ENCODE measurements around the gene TRAF5.

Gene TRAF5

DNA sequence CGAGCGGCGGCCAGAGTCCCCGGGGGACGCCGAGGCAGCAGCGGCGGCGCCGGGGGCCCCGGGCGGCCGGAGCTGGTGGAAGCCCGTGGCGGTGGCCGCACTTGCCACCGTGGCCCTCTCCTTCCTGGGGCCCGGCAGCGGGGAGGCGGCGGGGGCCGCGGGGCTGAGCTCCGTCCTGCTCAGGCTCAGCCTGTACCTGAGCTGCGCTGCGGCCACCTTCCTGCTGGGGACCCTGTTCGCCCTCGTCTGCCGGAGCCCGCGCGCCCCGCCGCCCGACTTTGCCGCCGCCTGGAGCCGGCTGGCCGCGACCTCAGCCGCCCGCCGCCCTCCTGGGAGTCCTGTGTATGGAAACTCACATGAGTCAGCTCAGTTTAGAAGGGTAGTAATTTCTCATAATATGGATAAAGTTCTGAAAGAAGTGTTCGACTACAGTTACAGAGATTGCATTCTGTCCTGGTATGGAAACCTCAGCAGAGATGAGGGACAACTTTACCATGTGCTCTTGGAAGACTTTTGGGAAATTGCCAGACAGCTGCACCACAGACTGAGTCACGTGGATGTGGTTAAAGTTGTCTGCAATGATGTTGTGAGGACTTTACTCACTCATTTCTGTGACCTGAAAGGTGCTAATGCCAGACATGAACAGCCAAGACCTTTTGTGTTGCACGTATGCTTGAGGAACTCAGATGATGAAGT is 90.1 kb downstream of the TRAF5 start:
- peak in 1 of 2 donors; percentile 36 for DNase-seq (ENCODE audit: extremely low read depth in 1 of 2, low read depth in 1 of 2)

GRCh38 chr1:211420389-211420788 is 93.8 kb downstream of the TRAF5 start:
- DNase-seq (ENCODE audit: extremely low read depth in 1 of 2, low read depth in 1 of 2) = no peak

DNA sequence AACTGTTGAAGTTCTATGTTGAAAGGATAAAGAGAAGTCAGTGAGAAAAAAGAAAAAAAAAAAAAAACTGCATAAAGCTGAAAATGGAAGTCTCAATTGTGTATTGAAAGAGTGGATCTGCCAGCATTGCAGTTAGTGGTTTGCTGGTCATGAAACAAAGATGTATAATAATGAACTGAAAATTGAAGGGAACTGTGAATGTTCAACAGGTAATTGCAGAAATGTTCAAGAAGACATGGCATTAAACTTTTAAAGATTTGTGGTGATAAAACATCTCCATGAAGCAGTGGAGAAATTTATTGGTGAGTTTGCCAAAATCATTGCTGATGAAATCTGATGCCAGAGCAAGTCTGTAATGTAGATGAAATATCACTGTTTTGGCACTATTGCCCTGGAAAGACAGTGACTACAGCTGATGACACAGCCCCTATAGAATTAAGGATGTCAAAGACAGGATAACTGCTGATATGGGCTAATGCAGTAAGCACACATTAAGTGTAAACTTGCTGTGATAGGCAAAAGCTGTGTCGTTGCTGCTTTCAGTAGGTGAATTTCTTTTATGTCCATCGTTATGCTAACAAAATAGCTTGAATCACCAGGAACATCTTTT is 94.3 kb downstream of the TRAF5 start:
- DNase-seq (ENCODE audit: extremely low read depth in 1 of 2, low read depth in 1 of 2) = no peak

DNA sequence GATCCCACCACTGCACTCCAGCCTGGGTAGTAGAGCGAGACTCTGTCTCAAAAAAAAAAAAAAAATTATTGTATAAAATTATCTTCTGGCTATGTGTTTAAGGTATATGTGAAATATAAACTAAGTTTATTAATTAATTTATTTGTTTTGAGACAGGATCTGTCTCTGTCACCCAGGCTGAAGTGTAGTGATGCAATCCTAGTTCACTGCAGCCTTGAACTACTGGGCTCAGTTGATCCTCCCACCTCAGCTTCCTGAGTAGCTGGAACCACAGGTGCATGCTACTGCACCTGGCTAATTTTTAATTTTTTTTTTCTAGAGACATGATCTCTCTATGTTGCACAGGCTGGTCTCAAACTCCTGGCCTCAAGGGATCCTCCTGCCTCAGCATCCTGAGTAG is 97.4 kb downstream of the TRAF5 start:
- DNase-seq (ENCODE audit: extremely low read depth in 1 of 2, low read depth in 1 of 2) = no peak
